GM21723 (cell line): ENCODE results near the gene ELFN2.

Source experiments
- ATAC-seq: cut with Tn5 transposase; IDR thresholded peaks from one replicate; pipeline ENCODE4 v1.9.1; 2021; ENCODE audit warnings: mild to moderate bottlenecking, moderate library complexity; ENCODE audit not compliant: unreplicated experiment

ELFN2 gene

DNA sequence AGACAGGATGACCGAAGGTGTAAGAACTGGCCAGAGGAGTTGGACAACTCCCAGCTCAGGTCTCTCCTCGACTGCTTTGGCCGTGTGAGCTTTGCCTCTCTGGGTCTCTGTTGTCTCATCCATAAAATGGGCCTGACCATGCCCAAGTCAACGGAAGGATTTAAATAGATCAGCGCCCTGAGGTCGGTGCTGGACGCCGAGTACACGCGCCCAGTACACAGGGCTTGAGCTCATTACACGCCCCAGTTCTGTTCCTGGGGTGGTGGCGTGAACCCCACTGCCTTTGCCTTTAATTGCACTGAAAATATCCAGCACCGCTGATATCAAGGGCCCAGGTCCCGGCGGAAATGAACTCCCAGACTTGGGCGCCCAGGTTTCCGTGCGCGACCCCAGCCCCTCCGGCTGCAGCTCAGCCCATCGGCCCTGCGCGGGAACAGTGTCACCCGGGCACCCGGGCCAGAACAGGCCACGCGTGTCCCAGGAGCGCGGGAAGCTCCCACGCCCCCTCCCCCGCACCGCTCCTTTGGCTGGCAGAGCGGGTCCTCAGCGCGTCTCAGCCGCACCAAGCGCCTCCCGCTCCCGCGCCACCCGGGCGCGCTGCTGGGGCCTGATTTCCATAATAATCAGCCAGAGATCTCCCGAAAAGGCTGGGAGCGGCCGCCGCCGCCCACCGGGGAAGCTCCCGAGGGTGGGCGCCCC, 102.8 kb downstream of the ELFN2 start:
- ATAC-seq: no peak

- ATAC-seq: no peak
Observed at GRCh38 chr22:37320726-37321677, 106.3 kb downstream of the ELFN2 start.

DNA sequence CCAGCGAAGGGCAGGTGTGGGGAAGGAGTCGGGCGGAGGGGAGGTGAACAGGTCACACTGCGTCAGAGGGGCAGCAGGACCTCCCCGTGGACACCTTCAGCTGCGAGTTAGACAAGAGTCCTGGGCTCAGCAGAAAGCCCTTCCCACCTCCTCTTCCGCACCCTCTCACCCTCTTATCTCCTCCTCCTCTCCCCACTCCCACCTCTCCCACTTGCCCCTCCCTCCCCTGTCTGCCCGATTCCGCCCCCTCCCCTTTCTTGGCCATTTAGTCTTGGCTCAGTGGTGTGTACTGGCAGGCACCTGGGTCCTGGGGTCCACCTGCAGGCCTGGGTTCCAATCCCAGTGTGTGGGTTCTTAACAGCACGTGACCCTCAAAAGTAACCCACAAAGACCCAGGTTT, 107.8 kb downstream of the ELFN2 start:
- ATAC-seq: no peak

- no peak for ATAC-seq
Observed at GRCh38 chr22:37318364-37319109, 108.7 kb downstream of the ELFN2 start.
